Measurements from ENCODE around the gene UXS1. TPM values are rescaled to one million over a fixed set of nuclear protein-coding genes. Genes with fewer than 3 reads are reported as not detected.

UXS1 gene
- total and polyA plus RNA-seq, 2 of the 8 experiments (the other 6 are each of a cell fraction or from before 2014, with no cell fraction given): 44.5 to 63.4 TPM

DNA sequence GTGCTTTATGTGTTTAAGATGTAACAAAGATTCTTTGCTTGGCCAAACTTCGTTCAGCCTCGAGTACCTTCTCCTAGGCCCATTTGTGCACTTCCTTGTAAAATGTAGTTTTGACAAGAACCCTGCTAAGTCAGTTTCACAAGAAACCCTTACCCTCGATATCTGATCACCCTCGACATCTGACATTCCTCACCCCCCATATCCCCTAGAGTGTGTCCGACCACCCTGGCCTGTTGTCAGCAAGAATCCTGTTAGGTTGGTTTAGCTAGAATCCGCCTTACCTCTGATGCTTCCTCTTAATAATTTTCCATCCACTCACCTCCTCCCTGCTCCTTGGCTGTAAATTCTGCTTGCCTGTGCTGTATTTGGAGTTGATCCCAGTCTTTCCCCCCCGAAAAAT lies 85.3 kb downstream of the UXS1 start:
- Histone ChIP-seq H3K27ac (ENCODE audit: low read depth, low read length) (no peak overlapping the region), H2AFZ (ENCODE audit: low read length) (no peak overlapping the region), H3K14ac (ENCODE audit: insufficient read length) (no peak overlapping the region), H3K4me2 (ENCODE audit: insufficient read depth in 1 of 2, low read depth in 2 of 2, low read length in 2 of 2) (no peak overlapping the region), H2BK5ac (ENCODE audit: low read depth, low read length) (no peak overlapping the region), H2BK12ac (ENCODE audit: low read depth, low read length) (no peak overlapping the region), H3K79me1 (ENCODE audit: low read depth, low read length) (no peaks in the 10 kb centered on the region), H4K8ac (ENCODE audit: extremely low read depth, insufficient read depth, low read length) (no peak overlapping the region), H2BK15ac (ENCODE audit: low read length) (no peak overlapping the region), H3K27me3 (replicated peaks in 1 of 4; ENCODE audit: control insufficient read depth in 3 of 4, extremely low read depth in 1 of 4, insufficient read depth in 3 of 4, low read length in 3 of 4) (no peaks in the 10 kb centered on the region), H2AK5ac (ENCODE audit: low read depth, low read length) (no peak overlapping the region), H2BK120ac (replicated peaks; ENCODE audit: low read depth, low read length) (no peak overlapping the region), H3K18ac (ENCODE audit: extremely low read depth, low read length) (no peak overlapping the region), H3K56ac (replicated peaks; ENCODE audit: insufficient read length, low read depth, low read length) (no peak overlapping the region), H3K23ac (ENCODE audit: insufficient read length) (no peak overlapping the region), H3K4me3 (ENCODE audit: extremely low read depth in 1 of 4, insufficient read depth in 2 of 4, low read depth in 3 of 4, low read length in 4 of 4) (no peak overlapping the region), H3K4me1 (replicated peaks in 1 of 4; ENCODE audit: control insufficient read depth in 3 of 4, insufficient read depth in 4 of 4, low read length in 3 of 4) (no peaks in the 10 kb centered on the region), H3K23me2 (ENCODE audit: low read depth, low read length) (no peaks in the 10 kb centered on the region), H3K9ac (replicated peaks in 1 of 4; ENCODE audit: extremely low read depth in 1 of 4, low read depth in 3 of 4, low read length in 3 of 4) (no peak overlapping the region), H2BK20ac (ENCODE audit: low read length) (no peak overlapping the region), H3K36me3 (ENCODE audit: control insufficient read depth in 2 of 4, insufficient read depth in 4 of 4, low read length in 3 of 4) (peaks cover 3 to 26% (median 21%) of the 10 kb centered on the region in 4 experiments; a peak in 7 of 8 replicates), H4K20me1 (replicated peaks in 1 of 2; ENCODE audit: control insufficient read depth in 1 of 2, insufficient read depth in 2 of 2, low read length in 2 of 2) (peaks cover 3 to 8% of the 10 kb centered on the region in 2 experiments), H3K4ac (replicated peaks; ENCODE audit: insufficient read length, low read depth, low read length) (no peak overlapping the region), H3K9me3 (ENCODE audit: insufficient read depth in 2 of 2, low read depth in 1 of 2, low read length in 1 of 2) (no peaks in the 10 kb centered on the region), H4K91ac (replicated peaks; ENCODE audit: insufficient read length, low read length) (no peak overlapping the region), H4K5ac (ENCODE audit: insufficient read length, low read depth, low read length) (no peak overlapping the region), H3K79me2 (ENCODE audit: control insufficient read depth in 1 of 2, insufficient read depth in 2 of 2, low read length in 2 of 2) (no peaks in the 10 kb centered on the region)
- WGBS, 2 experiments (ENCODE audit: extremely low coverage in 1 of 2, insufficient coverage in 1 of 2, insufficient read length in 1 of 2, insufficient replicate concordance in 2 of 2, low coverage in 1 of 2, low lambda C conversion rate in 2 of 2, missing lambda C conversion rate in 1 of 2): 93% methylated on average over 7 of the region's 7 CpGs; no CpG with 5 or more reads in 1 of the 2 experiments
- no peak for DNase-seq (ENCODE audit: low read depth in 1 of 2, low spot score in 2 of 2)
- no peak for FAIRE-seq
- ChIA-PET CTCF (ENCODE audit: partially characterized antibody) (interaction anchor here (0.9 to 1.3 kb wide), 3 partner anchors 10 to 434 kb away, joined by 3 to 7 read pairs (median 3); no protein-coding TSS in a partner anchor), POLR2A (ENCODE audit: partially characterized antibody) (no interaction called here)
- TF ChIP-seq JUN (IDR thresholded peaks at IDR 0.05; ENCODE audit: low read depth, low read length) (no peak), RNF2 (IDR thresholded peaks at IDR 0.05; ENCODE audit: borderline replicate concordance, low read depth, low read length, missing control alignments, poor library complexity, severe bottlenecking) (no peak), JUND (IDR thresholded peaks at IDR 0.05; ENCODE audit: low read length) (no peak), SP2 (IDR thresholded peaks at IDR 0.05; ENCODE audit: low read length) (no peak), SIN3A (conservative IDR thresholded peaks at IDR 0.05 in 1 of 2, IDR thresholded peaks at IDR 0.05 in 1 of 2; ENCODE audit: low read depth in 1 of 2, low read length in 2 of 2) (no peak), ASH2L (IDR thresholded peaks at IDR 0.05; ENCODE audit: low read length) (no peak), TAF7 (optimal IDR thresholded peaks at IDR 0.05; ENCODE audit: borderline replicate concordance, low read depth, low read length) (no peak), NRF1 (IDR thresholded peaks at IDR 0.05; ENCODE audit: low read depth, low read length) (no peak), ZNF274 (IDR thresholded peaks at IDR 0.05; ENCODE audit: borderline replicate concordance, extremely low read depth, low read length) (no peak), KDM4A (IDR thresholded peaks at IDR 0.05; ENCODE audit: low read depth, low read length, severe bottlenecking) (no peak), TAF1 (IDR thresholded peaks at IDR 0.05; ENCODE audit: low read depth, low read length) (no peak)
- TF ChIP-seq, protein P1, sequence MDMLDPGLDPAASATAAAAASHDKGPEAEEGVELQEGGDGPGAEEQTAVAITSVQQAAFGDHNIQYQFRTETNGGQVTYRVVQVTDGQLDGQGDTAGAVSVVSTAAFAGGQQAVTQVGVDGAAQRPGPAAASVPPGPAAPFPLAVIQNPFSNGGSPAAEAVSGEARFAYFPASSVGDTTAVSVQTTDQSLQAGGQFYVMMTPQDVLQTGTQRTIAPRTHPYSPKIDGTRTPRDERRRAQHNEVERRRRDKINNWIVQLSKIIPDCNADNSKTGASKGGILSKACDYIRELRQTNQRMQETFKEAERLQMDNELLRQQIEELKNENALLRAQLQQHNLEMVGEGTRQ (IDR thresholded peaks at IDR 0.05; ENCODE audit: low read length): no peak

Measured in H1 (cell line).